ENCODE measurements around the gene ST6GAL2. TPM values are rescaled to one million over a fixed set of nuclear protein-coding genes. Genes with fewer than 3 reads are reported as not detected.

ST6GAL2 gene
- total RNA-seq, 1 donor from 2014 or later, result 0.38 TPM

DNA sequence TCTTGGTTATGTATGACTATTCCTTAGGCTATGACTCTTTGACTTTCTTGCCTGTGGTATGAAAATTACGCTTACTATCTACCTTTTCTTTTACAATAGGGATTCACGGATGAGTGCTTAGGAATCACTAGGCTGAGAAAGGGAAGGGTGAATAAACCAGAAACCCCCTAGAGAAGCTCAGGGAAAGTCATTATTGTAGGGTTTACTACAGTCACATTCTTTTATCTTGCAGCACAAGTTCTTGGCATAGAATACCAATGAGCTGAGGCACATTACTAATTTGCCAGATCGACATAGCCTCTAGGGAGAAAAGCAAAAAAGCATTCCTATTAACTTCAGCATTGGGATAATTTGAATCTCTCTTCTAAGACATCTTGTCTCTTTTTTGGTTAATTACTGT lies 103.3 kb downstream of the ST6GAL2 start:
- ATAC-seq (peak; percentile 56), DNase-seq (ENCODE audit: missing footprints) (no peak)
- intact Hi-C loops (cut with DNase I), result no loop called here

DNA sequence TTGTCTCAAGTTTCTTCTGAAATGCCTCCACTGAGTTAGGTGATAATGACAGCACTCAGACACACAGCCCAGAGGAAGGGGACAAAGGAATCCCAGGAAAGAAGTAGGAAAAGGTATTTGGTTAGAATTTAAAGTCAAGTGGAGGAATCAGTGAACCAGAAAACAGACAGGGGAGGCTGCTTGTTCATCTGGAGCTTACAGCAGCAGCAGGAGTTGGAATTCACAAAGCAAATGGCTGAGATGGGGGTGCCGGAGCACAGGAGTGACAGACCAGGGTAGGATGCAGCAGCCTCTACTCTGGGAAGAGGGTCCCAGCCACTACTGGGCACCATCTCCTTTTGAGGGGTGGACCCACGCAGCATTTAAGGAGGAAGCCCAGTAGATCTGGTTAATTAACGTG lies 104.8 kb downstream of the ST6GAL2 start:
- ATAC-seq (no peak), DNase-seq (ENCODE audit: missing footprints) (no peak)
- intact Hi-C loops (cut with DNase I), result no loop called here

DNA sequence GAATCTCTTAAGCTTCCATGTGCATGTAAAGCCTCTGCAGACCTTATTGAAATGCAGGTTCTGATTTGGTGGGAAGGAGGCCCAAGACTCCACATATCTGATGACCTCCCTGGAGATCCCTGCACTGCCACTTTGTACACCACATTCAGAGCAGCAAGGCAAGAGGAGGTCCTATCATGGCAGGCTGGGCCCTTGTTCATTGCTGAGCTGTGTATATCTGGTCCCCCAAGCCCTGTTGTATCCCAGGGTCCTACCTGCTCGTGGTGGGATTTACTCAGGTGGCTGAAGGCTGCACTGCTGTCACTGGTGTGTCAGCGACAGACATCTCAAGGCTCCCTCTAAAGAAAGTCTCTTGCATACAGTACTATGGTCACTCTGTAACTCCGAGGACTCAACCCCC lies 114.2 kb downstream of the ST6GAL2 start:
- no peak for ATAC-seq
- peak; percentile 68 for DNase-seq (ENCODE audit: missing footprints)
- intact Hi-C loops (cut with DNase I), result no loop called here

DNA sequence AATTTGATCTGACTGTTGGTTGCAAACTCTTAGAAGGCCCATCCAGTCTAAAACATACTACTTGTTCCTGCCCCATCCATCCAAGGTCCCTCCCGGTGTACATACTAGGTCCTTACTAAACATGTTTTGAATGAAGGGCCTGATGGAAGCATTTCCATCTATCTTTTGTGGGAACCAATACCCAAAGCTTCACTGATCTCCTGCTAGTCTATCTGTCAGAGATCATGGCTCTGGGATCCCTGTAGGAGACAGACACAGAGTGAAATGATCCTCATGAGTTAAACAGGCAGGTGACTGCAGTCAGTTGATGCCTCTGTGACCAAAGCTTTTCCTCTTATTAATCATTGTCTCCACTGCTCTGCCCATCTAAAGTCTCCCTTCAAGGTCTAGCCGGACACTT lies 115.0 kb downstream of the ST6GAL2 start:
- DNase-seq (ENCODE audit: missing footprints), result no peak
- ATAC-seq, result no peak
- intact Hi-C loops (cut with DNase I), result no loop called here

DNA sequence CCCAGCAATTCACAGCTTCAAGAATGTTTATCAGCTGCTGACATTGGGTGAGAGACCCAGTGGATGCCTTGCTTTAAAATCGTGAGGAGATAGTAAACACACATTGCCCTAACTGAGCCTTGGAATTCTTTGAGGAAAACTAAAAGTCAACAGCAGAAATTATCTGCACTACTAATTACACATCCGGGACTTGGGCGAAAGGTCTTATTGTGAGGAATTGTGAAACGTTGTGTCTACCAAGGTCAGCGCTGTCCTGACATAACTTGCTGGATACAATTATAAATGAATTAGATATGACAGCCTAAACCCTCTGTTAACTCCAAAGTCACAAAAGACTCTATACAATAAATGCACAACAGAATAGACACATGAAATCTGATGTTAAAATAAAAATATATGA lies 121.4 kb downstream of the ST6GAL2 start:
- ATAC-seq, result no peak
- intact Hi-C loops (cut with DNase I), result no loop called here
- no peak for DNase-seq (ENCODE audit: missing footprints)

DNA sequence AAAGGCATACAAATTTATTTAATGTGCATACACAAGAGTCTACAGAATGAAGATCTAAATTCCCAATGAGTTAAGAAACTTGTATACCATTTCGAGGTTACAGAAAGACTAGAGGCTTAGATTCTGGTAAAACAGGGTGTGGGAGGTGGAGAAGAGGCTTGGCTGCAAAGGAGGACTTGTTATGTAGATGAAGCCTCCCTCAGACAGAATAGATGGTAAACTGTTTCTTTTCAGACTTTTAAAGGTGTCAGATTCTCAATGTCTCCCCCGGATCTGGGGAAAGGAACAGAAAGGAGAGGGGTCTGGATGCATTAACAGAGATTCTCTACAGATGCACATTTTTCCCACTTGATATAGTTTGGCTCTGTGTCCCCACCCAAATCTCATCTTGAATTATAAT lies 126.0 kb downstream of the ST6GAL2 start:
- ATAC-seq (no peak), DNase-seq (ENCODE audit: missing footprints) (no peak)
- intact Hi-C loops (cut with DNase I), result no loop called here

DNA sequence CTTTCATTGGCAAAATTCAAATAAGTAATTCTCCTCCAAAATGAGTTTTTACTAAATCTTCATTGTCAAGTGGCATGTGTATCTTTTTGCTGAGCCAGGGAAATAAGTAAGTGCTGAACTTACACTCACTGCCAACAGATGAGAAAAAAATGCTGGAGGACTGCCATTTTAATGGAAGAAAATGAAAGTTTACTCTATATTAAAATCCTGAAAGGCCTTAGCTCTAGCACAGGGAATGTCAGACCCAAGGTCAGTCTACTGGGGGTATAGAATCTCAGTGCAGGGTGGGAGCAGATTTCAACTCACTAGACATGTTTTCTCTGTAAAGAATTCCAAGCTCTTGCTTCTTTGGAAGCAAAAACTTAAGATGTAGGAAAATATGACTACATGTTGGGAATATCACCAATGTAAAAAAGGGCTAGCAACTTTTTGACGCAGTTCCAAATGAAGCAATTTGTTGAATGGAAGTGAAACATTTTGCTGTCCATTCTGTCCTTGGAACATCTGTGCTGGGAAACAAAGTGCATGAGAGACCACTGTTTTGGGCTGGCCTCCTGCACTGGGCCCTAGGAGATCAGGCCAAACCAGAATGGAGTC lies 127.0 kb downstream of the ST6GAL2 start:
- ATAC-seq (peak; percentile 86), DNase-seq (ENCODE audit: missing footprints) (no peak)
- intact Hi-C loops (cut with DNase I), result no loop called here
